Vagina (tissue), 2 donors: ENCODE results near the gene STEAP2. TPM values are rescaled to one million over a fixed set of nuclear protein-coding genes. Genes with fewer than 3 reads are reported as not detected.

Source experiments
- DNase-seq, 2 donors: peaks; one replicate each; pipeline ENCODE4 v3.0.0-alpha.2; 2017; ENCODE audit errors: extremely low spot score in 2 of 2
- H3K27ac ChIP-seq: fragments of 200-600 bp; sonication (generic); one replicate; pipeline ENCODE4 v1.5.1; 2019
- H3K27me3 ChIP-seq: fragments of 200-600 bp; sonication (generic); one replicate; pipeline ENCODE4 v1.5.1; 2019
- H3K36me3 ChIP-seq, 2 donors: fragments of 200-600 bp; sonication (generic); one replicate each; pipeline ENCODE4 v1.5.1; 2017 to 2019
- H3K4me1 ChIP-seq: fragments of 200-600 bp; sonication (generic); one replicate; pipeline ENCODE4 v1.5.1; 2019
- H3K4me3 ChIP-seq, 2 donors: fragments of 200-600 bp; sonication (generic); 1 replicate in 1 of 2; 2 replicates in 1 of 2; pipeline ENCODE4 v1.5.1; 2016 to 2019
- H3K9me3 ChIP-seq: fragments of 200-600 bp; sonication (generic); one replicate; pipeline ENCODE4 v1.5.1; 2019
- CTCF ChIP-seq, 3 experiments: fragments of 450-650 bp in 2 of 3; fragments of 200-600 bp in 1 of 3; sonication (generic) in 1 of 3; IDR thresholded peaks; one replicate each; pipeline ENCODE4 v1.5.1; 2017 to 2019; ENCODE audit warnings: antibody characterized with exemption in 3 of 3, mild to moderate bottlenecking in 2 of 3, moderate library complexity in 2 of 3
- POLR2A ChIP-seq, 2 donors: fragments of 450-650 bp; IDR thresholded peaks; one replicate each; pipeline ENCODE4 v1.6.1; 2017; ENCODE audit warnings: antibody characterized with exemption in 2 of 2, mild to moderate bottlenecking in 2 of 2, moderate library complexity in 2 of 2
- POLR2AphosphoS5 ChIP-seq, 2 donors: sonication (generic); formaldehyde crosslinking; IDR thresholded peaks; one replicate each; pipeline ENCODE4 v1.9.0; 2017; ENCODE audit warnings: antibody characterized with exemption in 2 of 2, mild to moderate bottlenecking in 2 of 2, low read depth in 1 of 2; ENCODE audit not compliant: insufficient read depth in 1 of 2
- intact Hi-C: fragments of 100-400 bp; cut with DNase I; formaldehyde crosslinking; loops from one replicate; pipeline ENCODE4 v1.15.1; 2023
- total RNA-seq: library from RNA; depleted of rRNA; stranded (reverse); fragments of >200 nt; gene quantifications from one replicate; pipeline ENCODE4 v1.2.3, GENCODE V29; 2016

STEAP2 gene
- total RNA-seq, 1 donor from 2014 or later, result 32.2 TPM

GRCh38 chr7:90176195-90176594 is 35.3 kb upstream of the STEAP2 start:
- H3K4me1 ChIP-seq, result no peaks in the 10 kb centered on the region
- no peak overlapping the region for H3K4me3 ChIP-seq
- no peak for TF ChIP-seq CTCF (IDR thresholded peaks at IDR 0.05)
- TF ChIP-seq POLR2A (IDR thresholded peaks at IDR 0.05), result no peak
- no peak for TF ChIP-seq POLR2AphosphoS5 (IDR thresholded peaks at IDR 0.05; ENCODE audit: insufficient read depth in 1 of 2, low read depth in 1 of 2)
- H3K9me3 ChIP-seq, result no peaks in the 10 kb centered on the region
- DNase-seq, result no peak
- H3K36me3 ChIP-seq, result no peaks in the 10 kb centered on the region
- no peak overlapping the region for H3K27ac ChIP-seq
- intact Hi-C loops, result no loop called here
- H3K27me3 ChIP-seq, result no peaks in the 10 kb centered on the region

DNA sequence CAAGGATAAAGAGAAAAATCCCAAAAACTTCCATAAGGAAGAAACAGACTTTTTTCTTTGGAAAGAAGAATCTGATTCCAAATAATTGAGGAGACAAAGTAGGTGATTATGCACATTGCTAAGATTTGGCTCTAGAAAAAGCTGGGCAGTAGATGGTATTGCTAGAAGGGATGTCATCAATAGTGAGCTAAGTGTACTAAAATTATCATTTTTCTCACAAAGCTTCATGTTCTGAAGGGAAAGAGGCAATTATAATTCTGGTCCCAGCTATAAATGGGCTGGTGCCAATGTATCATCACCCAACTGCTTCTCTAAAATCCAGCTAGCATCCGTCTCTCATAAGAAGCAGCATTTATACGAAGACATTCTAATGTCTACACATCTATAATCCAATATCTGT is 33.4 kb upstream of the STEAP2 start:
- Histone ChIP-seq H3K9me3 (no peaks in the 10 kb centered on the region), H3K4me1 (no peaks in the 10 kb centered on the region), H3K27ac (no peak overlapping the region), H3K36me3 (no peaks in the 10 kb centered on the region), H3K4me3 (no peak overlapping the region), H3K27me3 (no peaks in the 10 kb centered on the region)
- TF ChIP-seq CTCF (IDR thresholded peaks at IDR 0.05) (no peak), POLR2AphosphoS5 (IDR thresholded peaks at IDR 0.05; ENCODE audit: insufficient read depth in 1 of 2, low read depth in 1 of 2) (no peak), POLR2A (IDR thresholded peaks at IDR 0.05) (no peak)
- intact Hi-C loops, result no loop called here
- DNase-seq, result no peak

DNA sequence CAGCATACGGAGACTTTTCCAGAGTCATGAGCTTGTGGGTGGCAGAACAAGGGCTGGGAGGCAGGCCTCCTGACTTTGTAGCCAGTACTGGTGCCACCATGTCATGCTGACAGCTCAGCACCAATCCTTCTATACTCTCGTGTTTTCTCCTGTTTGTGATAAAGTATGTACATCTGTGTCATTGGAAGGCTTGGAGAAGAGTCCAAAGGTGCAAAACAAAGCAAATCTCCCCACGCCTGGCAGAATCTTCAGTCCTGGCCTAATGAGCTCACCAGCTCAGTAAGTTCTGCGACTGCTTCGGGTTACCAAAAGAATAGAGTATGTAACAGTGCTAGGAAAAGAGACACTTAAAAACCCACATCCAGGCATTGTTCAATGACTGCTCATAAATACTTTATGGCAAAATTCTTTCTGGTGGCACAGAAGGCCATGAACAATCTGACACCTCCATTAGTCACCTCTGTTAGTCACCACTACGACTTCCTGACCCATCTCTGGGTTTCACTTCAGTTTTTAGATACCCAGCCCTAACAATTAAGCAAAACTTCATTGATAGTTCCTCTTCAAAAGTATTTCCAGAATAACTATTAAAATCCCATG is 32.8 kb upstream of the STEAP2 start:
- no peak for TF ChIP-seq POLR2A (IDR thresholded peaks at IDR 0.05)
- TF ChIP-seq POLR2AphosphoS5 (IDR thresholded peaks at IDR 0.05; ENCODE audit: insufficient read depth in 1 of 2, low read depth in 1 of 2), result no peak
- TF ChIP-seq CTCF (IDR thresholded peaks at IDR 0.05), result no peak
- DNase-seq, result no peak

GRCh38 chr7:90180011-90180585 is 31.4 kb upstream of the STEAP2 start:
- Histone ChIP-seq H3K9me3 (no peaks in the 10 kb centered on the region), H3K27me3 (no peaks in the 10 kb centered on the region), H3K27ac (no peak overlapping the region), H3K4me1 (no peaks in the 10 kb centered on the region), H3K36me3 (no peaks in the 10 kb centered on the region), H3K4me3 (no peak overlapping the region)
- TF ChIP-seq POLR2A (IDR thresholded peaks at IDR 0.05), result no peak
- no peak for TF ChIP-seq CTCF (IDR thresholded peaks at IDR 0.05)
- no peak for TF ChIP-seq POLR2AphosphoS5 (IDR thresholded peaks at IDR 0.05; ENCODE audit: insufficient read depth in 1 of 2, low read depth in 1 of 2)
- no peak for DNase-seq
- intact Hi-C loops, result no loop called here

More for the DNA sequence above, 32.8 kb upstream of the STEAP2 start:
- intact Hi-C loops, result no loop called here
- no peaks in the 10 kb centered on the region for H3K9me3 ChIP-seq
- no peaks in the 10 kb centered on the region for H3K27me3 ChIP-seq
- H3K4me1 ChIP-seq, result no peaks in the 10 kb centered on the region
- H3K36me3 ChIP-seq, result no peaks in the 10 kb centered on the region
- H3K27ac ChIP-seq, result no peak overlapping the region
- H3K4me3 ChIP-seq, result no peak overlapping the region

DNA sequence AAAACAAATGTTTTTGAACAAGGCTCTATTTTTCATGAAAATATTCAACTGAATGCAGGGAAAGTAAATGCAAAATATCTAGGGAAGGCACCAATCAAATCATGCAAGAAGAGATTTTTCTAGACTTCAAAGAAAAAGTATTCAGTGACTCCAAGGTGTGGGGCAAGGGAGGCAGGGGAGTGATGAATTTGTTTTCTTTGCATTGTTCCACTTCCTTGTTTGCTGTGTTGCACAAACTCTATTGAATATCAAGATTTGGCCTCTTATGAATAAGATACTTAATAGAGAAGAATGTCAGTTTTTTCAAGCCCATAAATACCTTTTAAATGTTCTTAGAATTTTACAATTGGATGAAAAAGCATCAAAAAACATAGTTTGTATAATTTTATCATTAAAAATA is 30.9 kb upstream of the STEAP2 start:
- Histone ChIP-seq H3K27me3 (no peaks in the 10 kb centered on the region), H3K36me3 (no peaks in the 10 kb centered on the region), H3K4me1 (no peaks in the 10 kb centered on the region), H3K27ac (no peak overlapping the region), H3K4me3 (no peak overlapping the region), H3K9me3 (no peaks in the 10 kb centered on the region)
- TF ChIP-seq POLR2AphosphoS5 (IDR thresholded peaks at IDR 0.05; ENCODE audit: insufficient read depth in 1 of 2, low read depth in 1 of 2), result no peak
- TF ChIP-seq CTCF (IDR thresholded peaks at IDR 0.05), result no peak
- TF ChIP-seq POLR2A (IDR thresholded peaks at IDR 0.05), result no peak
- intact Hi-C loops, result no loop called here
- DNase-seq, result no peak
